GM12875 (cell line): ENCODE measurements around the gene EYS.

Experiments used
- H3K4me3 ChIP-seq: one replicate; pipeline ENCODE4 v1.5.1; 2011; ENCODE audit warnings: low read depth, low read length, control low read depth
- CTCF ChIP-seq: IDR thresholded peaks from 2 replicates; pipeline ENCODE4 v1.5.1; 2011; ENCODE audit warnings: low read depth, mild to moderate bottlenecking, control low read depth, inconsistent platforms, low read length, moderate library complexity, borderline replicate concordance; ENCODE audit not compliant: insufficient read depth

EYS gene

GRCh38 chr6:64874776-64875175 is 832.2 kb downstream of the EYS start:
- H3K4me3 ChIP-seq: no peak overlapping the region
- no peak for TF ChIP-seq CTCF

- TF ChIP-seq CTCF: no peak
Measured at GRCh38 chr6:64872633-64873032, 834.4 kb downstream of the EYS start.

GRCh38 chr6:64861039-64861651 is 845.9 kb downstream of the EYS start:
- no peak for TF ChIP-seq CTCF
- H3K4me3 ChIP-seq: no peak overlapping the region

More at GRCh38 chr6:64872633-64873032, 834.4 kb downstream of the EYS start:
- no peak overlapping the region for H3K4me3 ChIP-seq

- no peak for TF ChIP-seq CTCF
- H3K4me3 ChIP-seq: no peak overlapping the region
Measured at GRCh38 chr6:64860203-64860602, 846.8 kb downstream of the EYS start.

GRCh38 chr6:64850121-64850520 is 856.9 kb downstream of the EYS start:
- no peak for TF ChIP-seq CTCF
- no peak overlapping the region for H3K4me3 ChIP-seq

GRCh38 chr6:64848467-64848866 is 858.6 kb downstream of the EYS start:
- H3K4me3 ChIP-seq: no peak overlapping the region
- TF ChIP-seq CTCF: no peak

- H3K4me3 ChIP-seq: no peak overlapping the region
- no peak for TF ChIP-seq CTCF
Measured at GRCh38 chr6:64847396-64847795, 859.6 kb downstream of the EYS start.
